ENCODE data around the gene CRYAB. TPM values are rescaled to one million over a fixed set of nuclear protein-coding genes. Genes with fewer than 3 reads are reported as not detected.
A peak's percentile ranks its signal among the peaks of the same experiment; 100 is the strongest.

The CRYAB gene
- total RNA-seq, 1 experiment from 2014 or later: 1.6 TPM

DNA sequence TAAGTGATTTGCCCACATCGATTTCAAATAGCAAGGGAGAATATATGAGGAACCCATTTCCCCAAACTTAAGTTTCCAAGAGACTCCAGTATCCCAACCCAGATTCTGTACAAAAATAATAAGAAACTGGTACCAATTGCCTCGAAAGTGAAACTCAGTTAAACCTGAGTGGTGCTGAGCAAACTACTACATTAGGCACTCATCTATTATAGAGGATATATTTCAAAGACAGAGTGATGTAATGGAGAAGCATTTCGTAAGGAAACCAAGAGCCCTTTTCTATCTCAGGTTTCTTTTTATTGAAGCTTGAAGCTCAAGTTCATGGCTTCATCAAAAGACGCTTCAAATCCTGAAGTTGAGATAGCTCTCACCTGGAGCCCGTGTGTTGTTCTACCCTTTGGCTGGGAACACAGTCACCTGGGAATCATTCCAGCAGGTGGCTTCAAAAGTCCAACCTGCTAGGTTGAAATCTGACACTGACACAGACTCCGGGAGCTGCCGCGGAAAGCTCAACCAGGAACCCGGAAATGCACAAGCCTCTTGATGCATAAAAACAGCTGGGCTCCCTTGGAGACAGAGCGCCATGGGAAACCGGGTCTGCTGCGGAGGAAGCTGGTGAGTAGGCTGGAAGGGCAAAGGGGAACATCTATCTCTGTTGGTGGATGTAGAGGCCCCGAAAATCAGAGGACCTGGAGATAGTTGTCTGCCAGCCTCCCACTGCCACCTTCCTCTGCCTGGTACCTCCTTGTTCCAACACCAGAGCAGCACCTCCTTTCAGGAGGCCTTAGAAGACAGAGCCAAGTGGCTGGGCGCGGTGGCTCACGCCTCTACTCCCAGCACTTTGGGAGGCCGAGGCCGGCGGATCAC is 7.1 kb upstream of the CRYAB start, which contains the start of gene C11orf52:
Gene C11orf52, plus strand, starts transcription at position 524 of the 867 bp plus-strand sequence. Its CDS starts 60 bp downstream, at position 584.
- ChIA-PET POLR2A (ENCODE audit: low non-redundant PET) (no interaction called here), CTCF (interaction anchor here (0.7 kb wide), 1 partner anchor 76 kb away, joined by 3 read pairs; no protein-coding TSS in a partner anchor)
- H3K36me3 ChIP-seq (ENCODE audit: insufficient read depth, low read length, poor library complexity, severe bottlenecking): no peaks in the 10 kb centered on the region
- no peaks in the 10 kb centered on the region for H3K9me3 ChIP-seq (ENCODE audit: low read depth, low read length, poor library complexity, severe bottlenecking)
- H3K4me1 ChIP-seq (ENCODE audit: insufficient read depth, low read length, poor library complexity, severe bottlenecking): peaks cover 43% of the 10 kb centered on the region
- peak within 1 kb of the TSS; percentile 46 for H3K27ac ChIP-seq (ENCODE audit: low read depth, low read length, poor library complexity, severe bottlenecking)
- TF ChIP-seq, protein P1, sequence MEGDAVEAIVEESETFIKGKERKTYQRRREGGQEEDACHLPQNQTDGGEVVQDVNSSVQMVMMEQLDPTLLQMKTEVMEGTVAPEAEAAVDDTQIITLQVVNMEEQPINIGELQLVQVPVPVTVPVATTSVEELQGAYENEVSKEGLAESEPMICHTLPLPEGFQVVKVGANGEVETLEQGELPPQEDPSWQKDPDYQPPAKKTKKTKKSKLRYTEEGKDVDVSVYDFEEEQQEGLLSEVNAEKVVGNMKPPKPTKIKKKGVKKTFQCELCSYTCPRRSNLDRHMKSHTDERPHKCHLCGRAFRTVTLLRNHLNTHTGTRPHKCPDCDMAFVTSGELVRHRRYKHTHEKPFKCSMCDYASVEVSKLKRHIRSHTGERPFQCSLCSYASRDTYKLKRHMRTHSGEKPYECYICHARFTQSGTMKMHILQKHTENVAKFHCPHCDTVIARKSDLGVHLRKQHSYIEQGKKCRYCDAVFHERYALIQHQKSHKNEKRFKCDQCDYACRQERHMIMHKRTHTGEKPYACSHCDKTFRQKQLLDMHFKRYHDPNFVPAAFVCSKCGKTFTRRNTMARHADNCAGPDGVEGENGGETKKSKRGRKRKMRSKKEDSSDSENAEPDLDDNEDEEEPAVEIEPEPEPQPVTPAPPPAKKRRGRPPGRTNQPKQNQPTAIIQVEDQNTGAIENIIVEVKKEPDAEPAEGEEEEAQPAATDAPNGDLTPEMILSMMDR (conservative IDR thresholded peaks at IDR 0.05; ENCODE audit: low read depth, low read length): no peak
- TF ChIP-seq EZH2 (IDR thresholded peaks at IDR 0.05; ENCODE audit: borderline replicate concordance, low read depth, low read length, poor library complexity, severe bottlenecking): no peak
- intact Hi-C loops (cut with micrococcal nuclease; ENCODE audit: unreplicated experiment): no loop called here
- BruUV-seq (replicated peaks): no TSS peak
- no peak within 1 kb of the TSS for H3K4me3 ChIP-seq (ENCODE audit: low read depth, low read length, poor library complexity, severe bottlenecking)
- DNase-seq (ENCODE audit: low spot score): peak; percentile 91
- no peaks in the 10 kb centered on the region for H3K27me3 ChIP-seq (replicated peaks; ENCODE audit: insufficient read depth, low read depth, low read length, poor library complexity)

DNA sequence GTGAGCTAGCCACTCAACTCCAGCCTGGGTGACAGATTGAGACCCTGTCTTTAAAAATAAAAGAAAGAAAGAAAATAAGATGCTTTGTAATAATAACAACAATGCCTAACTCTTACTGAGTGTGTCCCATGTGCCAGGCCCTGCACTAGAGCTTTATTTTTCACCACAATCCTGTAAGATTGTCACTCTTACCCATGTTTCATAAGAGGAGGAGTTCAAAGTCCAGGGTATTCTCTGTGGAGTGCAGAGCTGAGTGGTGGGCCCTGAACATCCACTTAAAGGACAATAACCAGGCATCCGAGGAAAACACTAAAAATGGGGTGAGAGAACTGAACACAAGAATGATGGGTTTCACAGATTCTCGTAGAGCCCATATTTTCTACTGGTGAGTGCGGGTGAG is 6.2 kb upstream of the CRYAB start:
- intact Hi-C loops (cut with micrococcal nuclease; ENCODE audit: unreplicated experiment): no loop called here
- no peak for TF ChIP-seq EZH2 (IDR thresholded peaks at IDR 0.05; ENCODE audit: borderline replicate concordance, low read depth, low read length, poor library complexity, severe bottlenecking)
- TF ChIP-seq, protein P1 (conservative IDR thresholded peaks at IDR 0.05; ENCODE audit: low read depth, low read length): no peak
- H3K9me3 ChIP-seq (ENCODE audit: low read depth, low read length, poor library complexity, severe bottlenecking): no peaks in the 10 kb centered on the region
- H3K4me3 ChIP-seq (ENCODE audit: low read depth, low read length, poor library complexity, severe bottlenecking): no peak overlapping the region
- no peak for DNase-seq (ENCODE audit: low spot score)
- no TSS peak for BruUV-seq (replicated peaks)
- ChIA-PET POLR2A (ENCODE audit: low non-redundant PET) (no interaction called here), CTCF (no interaction called here)
- H3K27me3 ChIP-seq (replicated peaks; ENCODE audit: insufficient read depth, low read depth, low read length, poor library complexity): no peaks in the 10 kb centered on the region
- peaks cover 35% of the 10 kb centered on the region for H3K4me1 ChIP-seq (ENCODE audit: insufficient read depth, low read length, poor library complexity, severe bottlenecking)
- no peaks in the 10 kb centered on the region for H3K36me3 ChIP-seq (ENCODE audit: insufficient read depth, low read length, poor library complexity, severe bottlenecking)
- H3K27ac ChIP-seq (ENCODE audit: low read depth, low read length, poor library complexity, severe bottlenecking): peak overlapping the region; percentile 46

DNA sequence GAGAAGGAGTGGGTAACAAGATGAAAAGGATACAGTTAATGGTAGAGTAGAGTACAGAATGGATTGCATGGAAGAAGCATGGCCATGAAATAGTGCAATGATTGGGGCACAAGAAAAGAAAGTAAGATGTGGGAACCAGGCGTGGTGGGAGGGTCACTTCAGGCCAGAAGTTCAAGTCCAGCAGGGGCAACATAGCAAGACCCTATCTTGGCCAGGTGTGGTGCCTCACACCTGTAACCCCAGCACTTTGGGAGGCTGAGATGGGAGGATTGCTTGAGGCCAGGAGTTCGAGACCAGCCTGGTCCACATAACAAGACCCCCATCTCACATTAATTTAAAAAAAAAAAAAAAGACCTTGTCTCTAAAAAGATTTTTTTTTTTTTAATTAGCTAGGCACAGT is 5.7 kb upstream of the CRYAB start:
- TF ChIP-seq, protein P1 (conservative IDR thresholded peaks at IDR 0.05; ENCODE audit: low read depth, low read length): no peak
- no peak for TF ChIP-seq EZH2 (IDR thresholded peaks at IDR 0.05; ENCODE audit: borderline replicate concordance, low read depth, low read length, poor library complexity, severe bottlenecking)
- ChIA-PET POLR2A (ENCODE audit: low non-redundant PET) (no interaction called here), CTCF (no interaction called here)
- H3K27me3 ChIP-seq (replicated peaks; ENCODE audit: insufficient read depth, low read depth, low read length, poor library complexity): no peaks in the 10 kb centered on the region
- H3K27ac ChIP-seq (ENCODE audit: low read depth, low read length, poor library complexity, severe bottlenecking): no peak overlapping the region
- no peak overlapping the region for H3K4me3 ChIP-seq (ENCODE audit: low read depth, low read length, poor library complexity, severe bottlenecking)
- DNase-seq (ENCODE audit: low spot score): no peak
- no TSS peak for BruUV-seq (replicated peaks)
- H3K36me3 ChIP-seq (ENCODE audit: insufficient read depth, low read length, poor library complexity, severe bottlenecking): no peaks in the 10 kb centered on the region
- H3K4me1 ChIP-seq (ENCODE audit: insufficient read depth, low read length, poor library complexity, severe bottlenecking): peaks cover 30% of the 10 kb centered on the region
- intact Hi-C loops (cut with micrococcal nuclease; ENCODE audit: unreplicated experiment): no loop called here
- H3K9me3 ChIP-seq (ENCODE audit: low read depth, low read length, poor library complexity, severe bottlenecking): no peaks in the 10 kb centered on the region
